Caco-2 (cell line): Measurements from ENCODE around the gene CFAP119. TPM values are rescaled to one million over a fixed set of nuclear protein-coding genes. Genes with fewer than 3 reads are reported as not detected.

Source experiments
- BruUV-seq: library from RNA; stranded (reverse); fragments of 400-500 nt; replicated peaks from 2 replicates; lab custom pipeline; 2021; lab: Mats Ljungman, UMichigan
- CTCF ChIA-PET: fragments of 300-600 bp; sonication (Branson Sonifier 250); formaldehyde crosslinking; loops from one replicate; lab custom pipeline; 2022; ENCODE audit warnings: antibody characterized with exemption; lab: Charles Lee
- POLR2A ChIA-PET: fragments of 300-600 bp; sonication (Branson Sonifier 250); formaldehyde crosslinking; loops from one replicate; lab custom pipeline; 2022; ENCODE audit warnings: antibody characterized with exemption; lab: Charles Lee
- DNase-seq, 2 experiments: peaks; one replicate each; pipeline versions ENCODE4 v3.0.0 to v3.0.0-alpha.2; 2020 to 2022
- H3K27me3 ChIP-seq: replicated peaks from 2 replicates; pipeline ENCODE4 v1.6.0; 2011; ENCODE audit warnings: low read length; ENCODE audit not compliant: control insufficient read depth, insufficient read depth
- H3K36me3 ChIP-seq: 2 replicates; pipeline ENCODE4 v1.5.1; 2011; ENCODE audit warnings: low read length; ENCODE audit not compliant: control insufficient read depth, insufficient read depth
- H3K4me1 ChIP-seq: fragments of 250-450 bp; sonication (Bioruptor Pico); 2 replicates; pipeline ENCODE4 v1.5.1; 2020; ENCODE audit warnings: mild to moderate bottlenecking
- H3K4me3 ChIP-seq: 2 replicates; pipeline ENCODE4 v1.5.1; 2011; ENCODE audit warnings: low read depth, mild to moderate bottlenecking, control low read depth, low read length
- H3K9me3 ChIP-seq: fragments of 250-450 bp; sonication (Bioruptor Pico); 2 replicates; pipeline ENCODE4 v1.5.1; 2020; ENCODE audit warnings: mild to moderate bottlenecking, moderate library complexity
- H3K27ac Mint-ChIP-seq: one replicate; pipeline ENCODE4 v1.8.0; 2022; ENCODE audit warnings: mixed read lengths; ENCODE audit not compliant: unreplicated experiment
- H3K27me3 Mint-ChIP-seq: one replicate; pipeline ENCODE4 v1.8.0; 2022; ENCODE audit warnings: mixed read lengths; ENCODE audit not compliant: insufficient read depth, unreplicated experiment
- H3K36me3 Mint-ChIP-seq: one replicate; pipeline ENCODE4 v1.8.0; 2022; ENCODE audit warnings: mild to moderate bottlenecking, mixed read lengths; ENCODE audit not compliant: insufficient read depth, unreplicated experiment
- H3K4me1 Mint-ChIP-seq: one replicate; pipeline ENCODE4 v1.8.0; 2022; ENCODE audit warnings: low read depth, mixed read lengths; ENCODE audit not compliant: unreplicated experiment
- H3K4me3 Mint-ChIP-seq: one replicate; pipeline ENCODE4 v1.8.0; 2022; ENCODE audit warnings: mild to moderate bottlenecking, moderate library complexity, mixed read lengths; ENCODE audit not compliant: unreplicated experiment
- H3K9me3 Mint-ChIP-seq: one replicate; pipeline ENCODE4 v1.8.0; 2022; ENCODE audit warnings: mixed read lengths; ENCODE audit not compliant: unreplicated experiment
- intact Hi-C: fragments of 100-400 bp; cut with micrococcal nuclease; formaldehyde crosslinking; loops from one replicate; pipeline ENCODE4 v1.10.0; 2022; ENCODE audit not compliant: unreplicated experiment
- total RNA-seq: library from RNA; stranded (reverse); gene quantifications from 2 replicates; pipeline ENCODE4 v1.2.3, GENCODE V29; 2022
- TF ChIP-seq, protein P1 (sequence below), 2 experiments: fragments of 200-600 bp in 1 of 2; IDR thresholded peaks; 1 replicate in 1 of 2; 2 replicates in 1 of 2; pipeline versions ENCODE4 v1.5.1 to v1.8.0; 2011 to 2022; ENCODE audit warnings: antibody characterized with exemption in 1 of 2, control low read depth in 1 of 2, inconsistent platforms in 1 of 2, low read depth in 1 of 2, low read length in 1 of 2, mild to moderate bottlenecking in 1 of 2, moderate library complexity in 1 of 2; ENCODE audit not compliant: insufficient read depth in 1 of 2, severe bottlenecking in 1 of 2, unreplicated experiment in 1 of 2

Gene CFAP119
- total RNA-seq, 1 experiment from 2014 or later = 4.0 TPM

GRCh38 chr16:30720694-30721093 is 41.2 kb downstream of the CFAP119 start:
- intact Hi-C loops = no loop called here
- peaks cover 14% of the 10 kb centered on the region for H3K4me1 Mint-ChIP-seq
- no peak for DNase-seq
- Histone ChIP-seq H3K27me3 (no peaks in the 10 kb centered on the region), H3K4me3 (no peak overlapping the region), H3K36me3 (peaks cover 11% of the 10 kb centered on the region), H3K9me3 (no peaks in the 10 kb centered on the region), H3K4me1 (no peaks in the 10 kb centered on the region)
- no peak overlapping the region for H3K4me3 Mint-ChIP-seq
- no TSS peak for BruUV-seq
- ChIA-PET POLR2A (no interaction called here), CTCF (no interaction called here)
- TF ChIP-seq, protein P1, sequence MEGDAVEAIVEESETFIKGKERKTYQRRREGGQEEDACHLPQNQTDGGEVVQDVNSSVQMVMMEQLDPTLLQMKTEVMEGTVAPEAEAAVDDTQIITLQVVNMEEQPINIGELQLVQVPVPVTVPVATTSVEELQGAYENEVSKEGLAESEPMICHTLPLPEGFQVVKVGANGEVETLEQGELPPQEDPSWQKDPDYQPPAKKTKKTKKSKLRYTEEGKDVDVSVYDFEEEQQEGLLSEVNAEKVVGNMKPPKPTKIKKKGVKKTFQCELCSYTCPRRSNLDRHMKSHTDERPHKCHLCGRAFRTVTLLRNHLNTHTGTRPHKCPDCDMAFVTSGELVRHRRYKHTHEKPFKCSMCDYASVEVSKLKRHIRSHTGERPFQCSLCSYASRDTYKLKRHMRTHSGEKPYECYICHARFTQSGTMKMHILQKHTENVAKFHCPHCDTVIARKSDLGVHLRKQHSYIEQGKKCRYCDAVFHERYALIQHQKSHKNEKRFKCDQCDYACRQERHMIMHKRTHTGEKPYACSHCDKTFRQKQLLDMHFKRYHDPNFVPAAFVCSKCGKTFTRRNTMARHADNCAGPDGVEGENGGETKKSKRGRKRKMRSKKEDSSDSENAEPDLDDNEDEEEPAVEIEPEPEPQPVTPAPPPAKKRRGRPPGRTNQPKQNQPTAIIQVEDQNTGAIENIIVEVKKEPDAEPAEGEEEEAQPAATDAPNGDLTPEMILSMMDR (IDR thresholded peaks at IDR 0.05; ENCODE audit: insufficient read depth in 1 of 2, low read depth in 1 of 2, low read length in 1 of 2, severe bottlenecking in 1 of 2, unreplicated experiment in 1 of 2) = no peak
- H3K36me3 Mint-ChIP-seq = peaks cover 97% of the 10 kb centered on the region
- no peaks in the 10 kb centered on the region for H3K27me3 Mint-ChIP-seq
- H3K27ac Mint-ChIP-seq = no peak overlapping the region
- no peaks in the 10 kb centered on the region for H3K9me3 Mint-ChIP-seq

GRCh38 chr16:30720086-30720485 is 41.8 kb downstream of the CFAP119 start:
- no peaks in the 10 kb centered on the region for H3K27me3 Mint-ChIP-seq
- POLR2A ChIA-PET = no interaction called here

GRCh38 chr16:30715750-30716445 is 46.0 kb downstream of the CFAP119 start:
- no peak overlapping the region for H3K4me3 Mint-ChIP-seq
- H3K9me3 Mint-ChIP-seq = no peaks in the 10 kb centered on the region
- peaks cover 2% of the 10 kb centered on the region; the same call in 1 of the 2 replicates for H3K36me3 ChIP-seq
- H3K27me3 ChIP-seq = no peaks in the 10 kb centered on the region
- ChIA-PET POLR2A (no interaction called here), CTCF (no interaction called here)
- no peaks in the 10 kb centered on the region for H3K9me3 ChIP-seq
- H3K27me3 Mint-ChIP-seq = no peaks in the 10 kb centered on the region
- H3K4me1 Mint-ChIP-seq = peaks cover 11% of the 10 kb centered on the region
- H3K27ac Mint-ChIP-seq = no peak overlapping the region
- TF ChIP-seq, protein P1 (IDR thresholded peaks at IDR 0.05; ENCODE audit: insufficient read depth in 1 of 2, low read depth in 1 of 2, low read length in 1 of 2, severe bottlenecking in 1 of 2, unreplicated experiment in 1 of 2) = no peak
- H3K4me3 ChIP-seq = no peak overlapping the region
- intact Hi-C loops = no loop called here
- no peaks in the 10 kb centered on the region for H3K4me1 ChIP-seq
- BruUV-seq = no TSS peak
- peaks cover 96% of the 10 kb centered on the region for H3K36me3 Mint-ChIP-seq
- no peak for DNase-seq

More at GRCh38 chr16:30720086-30720485, 41.8 kb downstream of the CFAP119 start:
- peaks cover 17% of the 10 kb centered on the region for H3K4me1 Mint-ChIP-seq
- no TSS peak for BruUV-seq
- intact Hi-C loops = no loop called here
- Histone ChIP-seq H3K36me3 (peaks cover 11% of the 10 kb centered on the region), H3K9me3 (no peaks in the 10 kb centered on the region), H3K27me3 (no peaks in the 10 kb centered on the region), H3K4me1 (no peaks in the 10 kb centered on the region), H3K4me3 (no peak overlapping the region)
- no peak overlapping the region for H3K27ac Mint-ChIP-seq
- H3K9me3 Mint-ChIP-seq = no peaks in the 10 kb centered on the region
- no peak overlapping the region for H3K4me3 Mint-ChIP-seq
- TF ChIP-seq, protein P1 (IDR thresholded peaks at IDR 0.05; ENCODE audit: insufficient read depth in 1 of 2, low read depth in 1 of 2, low read length in 1 of 2, severe bottlenecking in 1 of 2, unreplicated experiment in 1 of 2) = no peak
- peaks cover 97% of the 10 kb centered on the region for H3K36me3 Mint-ChIP-seq
- no peak for DNase-seq
- CTCF ChIA-PET = no interaction called here
